ENCODE results near the gene ATP6V1D. TPM values are rescaled to one million over a fixed set of nuclear protein-coding genes. Genes with fewer than 3 reads are reported as not detected.
"Not testable (repeated sequence)": the region's sequence is repeated elsewhere in the genome, so short reads cannot be mapped to it uniquely, and the experiment has no call there.

ATP6V1D gene
- total RNA-seq, 1 donor from 2014 or later, result 22.3 TPM

GRCh38 chr14:67371247-67372148 lies 11.9 kb upstream of the ATP6V1D start:
- DNase-seq (ENCODE audit: low spot score) (no peak), ATAC-seq (no peak)

GRCh38 chr14:67370830-67371229 lies 11.2 kb upstream of the ATP6V1D start:
- DNase-seq (ENCODE audit: low spot score) (no peak), ATAC-seq (no peak)

- DNase-seq (ENCODE audit: low spot score) (no peak), ATAC-seq (no peak)
Observed at GRCh38 chr14:67365476-67365875, 5.9 kb upstream of the ATP6V1D start.

- ATAC-seq, result peak; percentile 56
- no peak for DNase-seq (ENCODE audit: low spot score)
Observed at GRCh38 chr14:67360470-67361206, 1.0 kb upstream of the ATP6V1D start.

- ATAC-seq (no peak), DNase-seq (ENCODE audit: low spot score) (no peak)
Observed at GRCh38 chr14:67358924-67359774, 455 bp downstream of the ATP6V1D start.

- DNase-seq (ENCODE audit: low spot score), result no peak
Observed at GRCh38 chr14:67357969-67358354, 1.6 kb downstream of the ATP6V1D start.

GRCh38 chr14:67357186-67357968 lies 2.2 kb downstream of the ATP6V1D start:
- ATAC-seq, result no peak

More at GRCh38 chr14:67357969-67358354, 1.6 kb downstream of the ATP6V1D start:
- no peak for ATAC-seq

GRCh38 chr14:67352055-67352454 lies 7.5 kb downstream of the ATP6V1D start:
- ATAC-seq (no peak), DNase-seq (ENCODE audit: low spot score) (no peak)

More at GRCh38 chr14:67357186-67357968, 2.2 kb downstream of the ATP6V1D start:
- DNase-seq (ENCODE audit: low spot score), result no peak

- no peak for ATAC-seq
- DNase-seq (ENCODE audit: low spot score), result no peak
Observed at GRCh38 chr14:67345583-67345982, 14.0 kb downstream of the ATP6V1D start.

- no peak for ATAC-seq
Observed at GRCh38 chr14:67343601-67344230, 15.9 kb downstream of the ATP6V1D start.

GRCh38 chr14:67341231-67341630 lies 18.4 kb downstream of the ATP6V1D start:
- not testable (repeated sequence) for ATAC-seq; DNase-seq (ENCODE audit: low spot score)

More at GRCh38 chr14:67343601-67344230, 15.9 kb downstream of the ATP6V1D start:
- no peak for DNase-seq (ENCODE audit: low spot score)

- DNase-seq (ENCODE audit: low spot score) (no peak), ATAC-seq (peak; percentile 26)
Observed at GRCh38 chr14:67335781-67336180, 23.8 kb downstream of the ATP6V1D start.

- DNase-seq (ENCODE audit: low spot score), result no peak
- ATAC-seq, result no peak
Observed at GRCh38 chr14:67332468-67332867, 27.1 kb downstream of the ATP6V1D start.

- DNase-seq (ENCODE audit: low spot score), result no peak
- no peak for ATAC-seq
Observed at GRCh38 chr14:67331368-67332125, 28.1 kb downstream of the ATP6V1D start.

- ATAC-seq; DNase-seq (ENCODE audit: low spot score): not testable (repeated sequence)
Observed at GRCh38 chr14:67329666-67330065, 29.9 kb downstream of the ATP6V1D start.

GRCh38 chr14:67319142-67319541 lies 40.5 kb downstream of the ATP6V1D start:
- ATAC-seq, result no peak
- no peak for DNase-seq (ENCODE audit: low spot score)

- ATAC-seq (no peak), DNase-seq (ENCODE audit: low spot score) (no peak)
Observed at GRCh38 chr14:67317822-67318221, 41.8 kb downstream of the ATP6V1D start.

- ATAC-seq (no peak), DNase-seq (ENCODE audit: low spot score) (no peak)
Observed at GRCh38 chr14:67313153-67313552, 46.5 kb downstream of the ATP6V1D start.

GRCh38 chr14:67311868-67312267 lies 47.7 kb downstream of the ATP6V1D start:
- no peak for DNase-seq (ENCODE audit: low spot score)
- ATAC-seq, result no peak
